SIG-M5 (cell line): ENCODE results near the gene SRC.

Experiments
- DNase-seq: peaks from one replicate; lab custom pipeline; 2025; lab: John Stamatoyannopoulos, UW

SRC gene

DNA sequence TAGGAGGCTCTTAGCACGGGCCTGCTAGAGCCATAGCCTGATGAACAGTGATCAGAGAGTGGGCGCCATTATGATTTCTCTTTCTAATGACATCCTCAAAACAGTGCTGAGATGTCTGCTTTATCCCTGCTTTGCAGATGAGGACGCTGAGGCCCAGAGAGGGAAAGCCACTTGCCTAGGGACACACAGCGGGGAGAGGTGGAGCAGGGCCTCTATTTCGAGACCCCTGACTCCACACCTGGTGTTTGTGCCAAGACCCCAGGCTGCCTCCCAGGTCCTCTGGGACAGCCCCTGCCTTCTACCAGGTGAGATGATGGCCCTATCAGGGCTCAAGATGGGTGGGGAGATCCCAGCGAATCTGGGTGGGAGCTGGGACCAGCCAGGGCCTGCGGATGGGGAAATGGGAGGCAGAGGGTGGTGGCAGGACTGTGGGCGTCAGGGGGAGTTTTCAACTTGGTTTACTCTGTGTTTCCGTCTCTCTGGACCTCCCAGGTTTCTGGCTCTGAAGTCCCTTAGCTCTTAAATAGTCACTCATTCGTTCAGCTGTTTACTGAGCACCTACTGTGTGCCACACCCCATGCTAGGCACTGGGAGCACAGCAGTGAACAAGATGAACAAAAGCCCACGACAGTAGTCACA is 36.7 kb downstream of the SRC start:
- no peak for DNase-seq

GRCh38 chr20:37383229-37383989 is 37.5 kb downstream of the SRC start:
- no peak for DNase-seq

DNA sequence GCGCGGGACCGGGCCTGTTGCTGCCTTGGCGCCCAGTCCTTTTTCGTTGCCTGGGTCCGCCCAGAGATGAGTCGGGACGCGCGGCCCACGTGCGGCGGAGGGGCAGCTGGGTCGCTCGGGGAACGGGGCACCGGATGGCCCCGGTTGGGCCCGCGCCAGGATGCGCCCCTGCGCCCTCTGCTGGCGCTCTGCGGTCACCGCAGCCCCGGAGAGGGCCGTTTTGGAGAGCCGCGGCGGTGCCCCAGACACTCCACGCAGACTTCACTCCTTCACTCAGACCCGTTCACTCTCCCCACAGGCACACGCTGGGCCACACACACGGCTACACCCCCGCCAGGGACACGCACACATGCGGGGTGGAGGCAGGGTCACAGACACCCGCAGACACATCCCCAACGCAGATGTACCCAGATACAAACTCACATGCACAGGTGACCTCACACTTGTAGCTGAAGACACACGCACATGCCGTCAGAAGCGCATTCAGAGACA is 38.8 kb downstream of the SRC start:
- no peak for DNase-seq

- no peak for DNase-seq
These were observed 39.2 kb downstream of the SRC start for GRCh38 chr20:37385176-37385575.

DNA sequence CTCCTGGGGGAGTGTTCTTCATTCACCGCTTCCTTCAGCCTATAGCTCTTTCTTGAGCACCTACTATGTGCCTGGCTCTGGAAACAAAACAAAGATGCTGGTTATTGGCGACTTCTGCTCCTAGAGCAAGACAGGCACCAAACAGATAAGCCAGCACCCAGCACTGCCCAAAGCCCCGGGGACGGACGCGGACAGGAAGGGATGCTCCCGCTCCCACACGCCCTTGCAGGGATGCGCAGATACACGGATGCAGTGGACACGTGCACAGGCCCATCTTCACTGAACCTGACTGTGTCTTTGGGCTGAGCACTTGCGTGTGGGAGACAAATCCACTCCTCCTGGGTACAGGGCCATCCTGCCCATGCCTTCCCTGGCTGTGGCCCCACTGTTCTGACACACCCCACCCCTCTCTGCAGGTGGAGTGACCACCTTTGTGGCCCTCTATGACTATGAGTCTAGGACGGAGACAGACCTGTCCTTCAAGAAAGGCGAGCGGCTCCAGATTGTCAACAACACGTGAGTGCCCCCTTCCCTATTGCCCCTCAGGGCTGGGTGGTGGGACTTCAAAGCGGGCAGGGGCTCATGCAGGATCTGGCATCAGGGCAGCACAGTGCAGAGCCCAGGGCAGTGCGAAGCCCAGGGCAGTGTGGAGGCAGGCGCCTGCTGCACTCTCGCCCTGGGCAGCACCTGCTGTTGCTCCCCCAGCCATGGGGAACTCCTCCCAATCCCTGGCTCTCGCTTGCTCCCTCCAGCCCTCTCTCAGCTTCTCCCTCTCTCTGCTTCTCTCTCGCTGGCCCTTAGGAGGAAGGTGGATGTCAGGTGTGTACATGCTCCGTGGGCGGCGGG is 39.9 kb downstream of the SRC start:
- DNase-seq = no peak

DNA sequence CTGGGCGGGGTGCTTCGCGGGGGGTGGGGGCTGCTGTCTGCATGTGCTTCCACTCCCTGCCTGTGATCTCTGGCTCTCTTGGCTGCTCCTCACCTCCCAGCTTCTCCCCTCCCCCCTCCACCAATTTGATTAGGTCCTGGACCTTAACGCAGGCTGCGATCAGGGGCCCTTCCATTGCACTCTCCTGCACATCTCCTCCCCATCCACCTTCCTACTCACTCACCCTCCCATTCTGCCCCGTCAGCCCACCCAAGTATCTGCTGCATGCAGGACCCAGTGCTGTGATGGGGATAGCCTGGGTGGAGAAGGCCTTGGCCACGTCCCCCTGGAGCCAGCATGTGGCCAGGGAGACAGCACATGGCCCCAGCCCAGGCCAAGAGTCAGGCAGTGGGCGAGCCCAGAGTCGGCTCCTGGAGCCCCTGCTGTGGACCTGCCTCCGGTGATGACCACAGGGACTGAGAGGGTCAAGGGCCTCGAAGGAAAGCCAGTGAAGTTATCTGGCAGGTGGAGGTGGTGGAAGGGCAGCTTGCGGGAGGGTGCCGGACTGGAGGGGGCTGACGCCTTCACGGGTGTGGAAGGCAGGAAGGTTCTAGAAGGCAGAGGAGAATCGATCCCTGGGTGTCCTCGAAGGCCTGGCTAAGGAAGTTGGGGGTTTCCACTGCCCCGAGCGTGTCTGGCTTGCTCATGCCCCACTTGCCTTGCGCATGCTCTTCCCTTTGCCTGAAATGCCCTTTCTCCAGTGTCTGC is 40.7 kb downstream of the SRC start:
- DNase-seq = no peak

GRCh38 chr20:37387519-37388269 is 41.8 kb downstream of the SRC start:
- DNase-seq = no peak

- no peak for DNase-seq
These were observed 42.9 kb downstream of the SRC start for GRCh38 chr20:37388831-37389230.

GRCh38 chr20:37389241-37389747 is 43.4 kb downstream of the SRC start:
- DNase-seq = no peak

GRCh38 chr20:37389844-37390275 is 43.9 kb downstream of the SRC start:
- no peak for DNase-seq

DNA sequence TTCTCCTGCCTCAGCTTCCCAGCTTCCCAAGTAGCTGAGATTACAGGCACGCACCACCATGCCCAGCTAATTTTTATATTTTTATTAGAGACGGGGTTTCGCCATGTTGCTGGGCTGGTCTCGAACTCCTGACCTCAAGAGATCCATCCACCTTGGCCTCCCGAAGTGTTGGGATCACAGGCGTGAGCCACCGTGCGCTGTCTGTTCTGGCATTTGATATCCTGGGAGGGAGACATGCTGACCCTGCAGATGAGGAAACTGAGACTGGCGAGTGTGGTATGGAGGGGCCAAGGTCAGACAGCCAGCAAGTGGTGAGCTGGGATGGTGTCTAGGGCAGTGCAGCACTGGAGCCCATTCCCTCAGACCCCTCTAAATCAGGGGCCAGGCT is 44.6 kb downstream of the SRC start:
- DNase-seq = no peak

GRCh38 chr20:37390891-37391525 is 45.1 kb downstream of the SRC start:
- DNase-seq = no peak

GRCh38 chr20:37392441-37393195 is 46.7 kb downstream of the SRC start:
- DNase-seq = no peak

DNA sequence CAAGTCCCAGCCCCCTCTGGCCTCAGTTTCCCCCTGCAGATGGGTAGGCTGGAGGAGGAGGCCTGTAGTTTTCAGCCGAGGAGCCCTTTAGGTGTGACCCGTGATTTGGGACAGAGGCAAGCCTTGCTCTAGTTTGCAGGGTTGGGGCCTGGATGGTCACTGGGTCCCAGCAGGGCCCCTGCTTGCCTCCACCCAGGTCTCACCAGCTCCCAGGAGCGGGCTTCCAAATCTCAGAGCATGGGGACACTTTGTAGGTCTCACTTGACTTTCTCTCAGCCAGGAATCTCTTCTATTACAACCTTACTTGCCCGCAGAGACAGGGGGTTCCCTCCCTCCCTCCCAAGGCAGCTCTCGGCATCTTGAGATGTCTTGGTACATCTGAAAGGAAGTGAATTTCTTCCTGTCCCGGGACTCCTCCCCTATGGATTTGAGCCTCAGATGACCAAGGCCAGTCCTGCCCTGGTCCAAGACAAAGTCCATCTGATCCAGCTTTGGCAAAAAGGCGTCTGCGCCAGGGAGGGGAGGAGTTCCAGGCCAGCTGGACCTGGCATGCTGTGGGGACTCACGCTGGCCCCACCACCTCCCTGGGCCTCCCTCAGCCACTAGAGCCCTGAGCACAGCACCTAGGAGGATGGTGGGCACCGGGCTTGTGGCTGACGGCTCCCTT is 47.4 kb downstream of the SRC start:
- no peak for DNase-seq

DNA sequence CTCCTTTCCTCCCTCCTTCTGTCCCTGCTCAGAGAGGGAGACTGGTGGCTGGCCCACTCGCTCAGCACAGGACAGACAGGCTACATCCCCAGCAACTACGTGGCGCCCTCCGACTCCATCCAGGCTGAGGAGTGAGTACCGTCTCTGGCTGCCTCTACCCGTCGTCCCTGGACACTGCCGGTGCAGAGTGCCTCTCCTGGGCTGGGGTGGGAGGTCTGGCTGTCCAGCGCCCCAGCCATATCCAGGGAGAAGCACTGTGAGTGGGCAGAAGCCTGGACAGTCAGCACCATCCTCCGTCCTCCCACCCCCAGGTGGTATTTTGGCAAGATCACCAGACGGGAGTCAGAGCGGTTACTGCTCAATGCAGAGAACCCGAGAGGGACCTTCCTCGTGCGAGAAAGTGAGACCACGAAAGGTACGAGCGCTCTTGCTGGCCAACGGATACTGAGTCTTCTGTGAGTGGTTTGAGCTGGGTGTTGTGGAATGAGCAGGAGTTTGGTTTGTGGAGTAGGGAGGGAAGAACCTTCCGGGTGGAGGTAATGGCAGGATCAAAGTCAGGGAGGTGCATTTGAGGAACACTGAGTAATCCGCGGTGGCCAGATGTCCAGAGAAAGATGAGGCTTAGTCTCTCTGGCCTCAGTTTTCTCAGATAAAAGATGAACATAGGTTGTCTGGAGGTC is 48.1 kb downstream of the SRC start:
- no peak for DNase-seq

DNA sequence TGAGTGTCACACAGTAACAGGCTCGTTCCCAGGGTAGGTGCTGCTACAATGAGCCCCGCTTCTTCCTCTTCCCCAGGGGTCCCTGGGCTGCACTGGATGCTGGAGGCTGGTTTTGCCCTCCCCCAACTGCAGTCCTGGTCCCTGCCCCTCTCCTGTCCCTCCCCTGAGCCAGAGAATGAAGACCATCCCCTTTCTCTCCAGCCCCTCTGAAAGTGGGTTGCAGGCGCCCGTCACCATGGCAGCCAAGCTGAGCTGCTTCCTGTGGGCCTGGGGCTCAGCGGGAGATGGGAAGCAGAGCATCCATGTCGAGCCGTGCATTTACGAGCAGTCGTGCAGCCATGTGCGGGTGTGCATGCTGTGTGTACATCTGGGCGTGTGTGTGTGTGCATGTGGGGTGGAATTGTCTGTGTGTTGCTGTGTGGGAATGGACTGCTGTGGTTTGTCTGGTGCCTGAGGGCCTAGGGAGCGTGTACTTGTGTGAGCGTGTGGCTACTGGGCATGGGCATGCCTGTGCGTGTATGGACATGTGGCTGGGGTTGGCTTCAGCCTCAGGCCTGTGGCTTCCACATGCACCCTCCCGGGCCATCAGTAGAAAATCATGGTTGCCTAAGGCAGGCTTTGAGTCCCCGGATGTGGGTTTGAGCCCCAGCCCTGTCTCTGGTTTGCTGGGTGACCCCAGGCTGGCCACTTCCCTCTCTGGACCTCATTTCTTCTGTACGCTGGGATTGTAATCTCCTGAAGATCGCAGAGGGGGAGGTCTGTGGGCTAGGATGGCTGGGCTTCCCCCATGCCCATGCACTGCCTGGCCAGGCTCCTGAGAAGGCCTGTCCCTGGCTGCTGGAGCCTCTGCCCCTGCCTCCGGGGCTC is 48.8 kb downstream of the SRC start:
- DNase-seq = no peak

GRCh38 chr20:37395410-37395797 is 49.5 kb downstream of the SRC start:
- DNase-seq = no peak
